Heart left ventricle (tissue), 16 donors: ENCODE results near the gene ANK3. TPM values are rescaled to one million over a fixed set of nuclear protein-coding genes. Genes with fewer than 3 reads are reported as not detected.
A peak's percentile ranks its signal among the peaks of the same experiment; 100 is the strongest.

Experiments
- ATAC-seq, 4 donors: fragments of 200-7000 bp; cut with Tn5 transposase; one replicate each; pipeline ENCODE4 v1.9.1; 2020 to 2022; ENCODE audit warnings: moderate library complexity in 4 of 4, mild to moderate bottlenecking in 3 of 4, moderate number of reproducible peaks in 1 of 4
- DNase-seq, 5 donors: peaks; one replicate each; pipeline ENCODE4 v3.0.0-alpha.2; 2020
- H3K27ac ChIP-seq, 12 donors: fragments of 200-600 bp; sonication (generic) in 4 of 12; one replicate each; pipeline versions ENCODE4 v1.5.0 to v1.8.0; 2016 to 2022; ENCODE audit warnings: mild to moderate bottlenecking in 2 of 12
- H3K27me3 ChIP-seq, 9 donors: fragments of 200-600 bp; sonication (generic) in 2 of 9; one replicate each; pipeline versions ENCODE4 v1.5.1 to v1.8.0; 2016 to 2022; ENCODE audit warnings: mild to moderate bottlenecking in 3 of 9
- H3K36me3 ChIP-seq, 9 donors: fragments of 200-600 bp; sonication (generic) in 2 of 9; one replicate each; pipeline versions ENCODE4 v1.5.0 to v1.8.0; 2018 to 2022; ENCODE audit warnings: mild to moderate bottlenecking in 2 of 9
- H3K4me1 ChIP-seq, 12 donors: fragments of 200-600 bp; sonication (generic) in 4 of 12; one replicate each; pipeline versions ENCODE4 v1.5.0 to v1.8.0; 2016 to 2022; ENCODE audit warnings: mild to moderate bottlenecking in 3 of 12
- H3K4me3 ChIP-seq, 12 donors: fragments of 200-600 bp; sonication (generic) in 4 of 12; one replicate each; pipeline versions ENCODE4 v1.5.0 to v1.8.0; 2017 to 2022; ENCODE audit warnings: mild to moderate bottlenecking in 9 of 12, moderate library complexity in 4 of 12
- H3K9me3 ChIP-seq, 12 donors: fragments of 200-600 bp; sonication (generic) in 4 of 12; one replicate each; pipeline versions ENCODE4 v1.5.0 to v1.8.0; 2016 to 2022; ENCODE audit warnings: mild to moderate bottlenecking in 1 of 12
- CTCF ChIP-seq, 12 donors: fragments of 200-600 bp; sonication (generic) in 4 of 12; IDR thresholded peaks; one replicate each; pipeline versions ENCODE4 v1.5.0 to v1.8.0; 2018 to 2022; ENCODE audit warnings: antibody characterized with exemption in 12 of 12, mild to moderate bottlenecking in 5 of 12
- POLR2A ChIP-seq, 2 donors: fragments of 450-650 bp; IDR thresholded peaks; one replicate each; pipeline ENCODE4 v1.6.1; 2017; ENCODE audit warnings: antibody characterized with exemption in 2 of 2, mild to moderate bottlenecking in 2 of 2, moderate library complexity in 2 of 2
- WGBS, 4 donors: extraction: QIAGEN DNeasy Blood & Tissue Kit in 2 of 4; methylation state at CpG; one replicate each; pipeline versions ENCODE4 v1.1.5 to v1.1.7; 2013 to 2018; 5-methylcytosine and 5-hydroxymethylcytosine counted together
- intact Hi-C, 10 donors: fragments of 100-400 bp; cut with DNase I; formaldehyde crosslinking; loops; one replicate each; pipeline versions ENCODE4 v1.11.1 to v1.14.2; 2022
- polyA plus RNA-seq, 2 donors: library from polyadenylated mRNA; stranded (reverse); fragments of 200-250 nt; gene quantifications; one replicate each; pipeline ENCODE4 v1.2.3, GENCODE V29; 2013
- total RNA-seq, 9 donors: library from RNA; depleted of rRNA in 2 of 9; stranded (reverse); fragments of >200 nt in 2 of 9; fragmentation: NEBNext Ultra II Directional in 3 of 9; extraction: Animal tissue kit (Norgen Biotek cat#: 25700) in 3 of 9; gene quantifications; one replicate each; pipeline versions ENCODE4 v1.1.0 to v1.2.4, GENCODE V29; 2016 to 2023
- donor health status: ischemic (EF 13 %, LVEDD 7.1; RV severe dilation, severe dysfunction).
- donor health status: healthy with polysubstance abuse.
- donor health status: DM: no; HTN: yes; CAD: no.
- donor health status: DM: no; HTN: no; CAD: no.
- donor health status: ischemic (EF 25% LVEDD 6.9; RV normal size, moderate dysfunction).
- donor health status: ischemic (EF 25% LVEDD 5.7; RV mildly dilated, moderate dysfunction).
- donor health status: healthy.
- donor health status: DM: yes; HTN: yes; CAD: no.
- donor health status: ischemic (EF 35%, LVEDD 5.7; RV mildly dilated, moderate dysfunction).
- donor health status: nonischemic (EF 11% LVEDD 7.7; RV severe dilation, severe dysfunction).
- donor health status: DM: yes; HTN: yes; CAD: no.
- donor health status: PGD.
- donor health status: ischemic (EF 29% LVEDD 5.4; RV normal size, mild dysfunction).
- donor health status: nonischemic (EF 23%, LVEDD 6.1; RV moderate dilation, normal function).

Gene ANK3
- total and polyA plus RNA-seq, 11 donors = 33.8 to 576 (median 239) TPM

GRCh38 chr10:60192946-60193345 lies 196.7 kb downstream of the ANK3 start:
- Histone ChIP-seq H3K4me1 (peaks cover 0 to 26% (median 4%) of the 10 kb centered on the region in 12 donors), H3K27me3 (no peaks in the 10 kb centered on the region), H3K36me3 (peaks cover 0 to 58% (median 23%) of the 10 kb centered on the region in 9 donors), H3K27ac (no peak overlapping the region), H3K9me3 (peaks cover 0 to 9% (median 0%) of the 10 kb centered on the region in 12 donors), H3K4me3 (no peak overlapping the region)
- DNase-seq = no peak
- TF ChIP-seq POLR2A (IDR thresholded peaks at IDR 0.05) (no peak), CTCF (IDR thresholded peaks at IDR 0.05) (no peak)
- intact Hi-C loops = no loop called here
- no peak for ATAC-seq

- H3K27me3 ChIP-seq = no peaks in the 10 kb centered on the region
- ATAC-seq = no peak
- peaks cover 0 to 9% (median 0%) of the 10 kb centered on the region in 12 donors for H3K9me3 ChIP-seq
- DNase-seq = no peak
- peaks cover 0 to 40% (median 8%) of the 10 kb centered on the region in 9 donors for H3K36me3 ChIP-seq
- intact Hi-C loops = loop anchor here in 2 of 10 donors (10.0 kb wide), 1 partner anchor 65 kb away; no protein-coding TSS in a partner anchor
- WGBS, 4 donors = 29 to 35% (median 30%) methylated on average over 1 of the region's 1 CpG
- H3K27ac ChIP-seq = peak overlapping the region in 2 of 12 donors; percentile 2 to 22
- no peak overlapping the region for H3K4me3 ChIP-seq
- peaks cover 0 to 39% (median 7%) of the 10 kb centered on the region in 12 donors for H3K4me1 ChIP-seq
- no peak for TF ChIP-seq POLR2A (IDR thresholded peaks at IDR 0.05)
- TF ChIP-seq CTCF (IDR thresholded peaks at IDR 0.05) = no peak
These were observed 199.7 kb downstream of the ANK3 start for GRCh38 chr10:60189861-60190475.

DNA sequence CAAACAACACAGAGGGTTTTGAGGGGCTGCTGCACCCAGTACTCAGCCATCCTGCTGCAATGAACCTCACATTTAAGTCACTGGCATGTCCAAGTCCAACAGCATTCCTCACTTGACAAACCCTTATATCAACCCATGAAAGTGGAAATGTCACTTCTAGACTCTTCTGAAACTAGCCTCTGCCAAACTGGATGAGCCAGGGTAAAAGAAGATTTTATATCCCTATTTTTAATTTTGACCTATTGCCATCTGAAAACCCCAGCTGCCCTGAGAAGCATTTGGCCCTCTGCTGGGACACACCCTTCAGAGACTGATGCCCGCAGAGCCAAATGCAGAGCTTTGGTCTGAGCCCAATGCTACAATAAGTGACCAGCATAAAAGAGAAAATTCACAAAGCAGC lies 201.1 kb downstream of the ANK3 start:
- 50 to 64% (median 55%) methylated on average over 1 of the region's 1 CpG for WGBS, 4 donors
- intact Hi-C loops = loop anchor here in 2 of 10 donors (10.0 kb wide), 1 partner anchor 64 kb away; no protein-coding TSS in a partner anchor

More for the DNA sequence above, 201.1 kb downstream of the ANK3 start:
- H3K36me3 ChIP-seq = peaks cover 0 to 40% (median 0%) of the 10 kb centered on the region in 9 donors
- peaks cover 0 to 9% (median 0%) of the 10 kb centered on the region in 12 donors for H3K9me3 ChIP-seq
- H3K4me1 ChIP-seq = peaks cover 0 to 39% (median 7%) of the 10 kb centered on the region in 12 donors
- H3K4me3 ChIP-seq = no peak overlapping the region
- no peaks in the 10 kb centered on the region for H3K27me3 ChIP-seq
- no peak for TF ChIP-seq CTCF (IDR thresholded peaks at IDR 0.05)
- no peak for TF ChIP-seq POLR2A (IDR thresholded peaks at IDR 0.05)
- peak; percentile 42 to 68 (median 54) for ATAC-seq
- peak in 1 of 5 donors; percentile 14 for DNase-seq
- H3K27ac ChIP-seq = peak overlapping the region in 8 of 12 donors; percentile 6 to 68 (median 45)
